Body of pancreas (tissue), 4 donors: ENCODE results near the gene HAUS1. TPM values are rescaled to one million over a fixed set of nuclear protein-coding genes. Genes with fewer than 3 reads are reported as not detected.

Experiments used
- ATAC-seq: fragments of 150-250 bp; one replicate; pipeline ENCODE4 v1.9.1; 2016
- DNase-seq, 4 donors: peaks; one replicate each; pipeline ENCODE4 v3.0.0-alpha.2; 2019
- H3K27ac ChIP-seq, 4 donors: fragments of 200-600 bp; sonication (generic); 1 replicate in 3 of 4; 2 replicates in 1 of 4; pipeline versions ENCODE4 v1.5.1 to v1.6.1; 2016 to 2019; ENCODE audit warnings: mild to moderate bottlenecking in 1 of 4, mixed read lengths in 1 of 4, moderate library complexity in 1 of 4
- H3K27me3 ChIP-seq, 2 donors: fragments of 200-600 bp; sonication (generic); one replicate each; pipeline ENCODE4 v1.6.0; 2016; ENCODE audit warnings: mild to moderate bottlenecking in 1 of 2
- H3K36me3 ChIP-seq, 2 donors: fragments of 200-600 bp; sonication (generic); replicated peaks in 1 of 2; 2 replicates each; pipeline ENCODE4 v1.5.1; 2016; ENCODE audit warnings: low read depth in 2 of 2; ENCODE audit not compliant: insufficient read depth in 1 of 2
- H3K4me1 ChIP-seq: fragments of 200-600 bp; sonication (generic); one replicate; pipeline ENCODE4 v1.6.0; 2016
- H3K4me3 ChIP-seq, 2 donors: fragments of 200-600 bp; sonication (generic); 1 replicate in 1 of 2; 2 replicates in 1 of 2; pipeline ENCODE4 v1.5.1; 2016 to 2019
- H3K9me3 ChIP-seq, 3 donors: fragments of 200-600 bp; sonication (generic); 1 replicate in 2 of 3; 2 replicates in 1 of 3; pipeline ENCODE4 v1.5.1; 2016
- POLR2A ChIP-seq, 3 donors: fragments of 450-650 bp; IDR thresholded peaks; one replicate each; pipeline ENCODE4 v1.6.1; 2016; ENCODE audit warnings: antibody characterized with exemption in 3 of 3, mild to moderate bottlenecking in 2 of 3
- WGBS, 2 donors: methylation state at CpG; one replicate each; pipeline ENCODE4 v1.1.5; 2017; 5-methylcytosine and 5-hydroxymethylcytosine counted together
- intact Hi-C: fragments of 100-400 bp; cut with DNase I; formaldehyde crosslinking; loops from one replicate; pipeline ENCODE4 v1.15.1; 2023
- total RNA-seq, 2 donors: library from RNA; depleted of rRNA; stranded (reverse); fragments of >200 nt; gene quantifications; one replicate each; pipeline ENCODE4 v1.1.0, GENCODE V29; 2016
- TF ChIP-seq, protein P1 (sequence below), 7 experiments: fragments of 450-650 bp in 4 of 7; fragments of 200-600 bp in 3 of 7; sonication (generic) in 3 of 7; IDR thresholded peaks; one replicate each; pipeline ENCODE4 v1.5.1; 2016 to 2019; ENCODE audit warnings: antibody characterized with exemption in 7 of 7

HAUS1 gene
- total RNA-seq, 2 donors from 2014 or later = 6.0 to 13.2 TPM

DNA sequence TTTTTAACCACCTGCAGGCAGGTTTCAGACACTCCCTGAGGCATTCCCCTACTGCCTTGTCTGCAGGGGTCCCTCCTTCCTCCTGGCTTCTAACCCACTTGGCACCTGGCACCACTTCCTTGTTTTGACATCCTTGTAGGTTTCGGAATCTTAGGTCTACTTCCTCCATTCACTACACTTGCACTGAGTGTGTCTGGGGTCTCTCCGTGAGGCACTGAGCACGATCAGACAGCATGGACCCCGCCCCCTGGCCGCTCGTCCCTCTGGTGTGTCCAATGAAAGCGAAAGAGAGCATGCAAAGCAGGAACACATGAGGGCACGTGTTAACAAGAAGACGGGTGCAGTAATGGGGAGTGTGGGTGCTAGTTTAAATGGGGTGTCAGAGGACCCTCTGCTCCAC, 63.8 kb downstream of the HAUS1 start:
- intact Hi-C loops = no loop called here
- Histone ChIP-seq H3K9me3 (no peaks in the 10 kb centered on the region), H3K4me3 (no peak overlapping the region), H3K27ac (no peak overlapping the region), H3K27me3 (no peaks in the 10 kb centered on the region), H3K4me1 (peaks cover 1% of the 10 kb centered on the region), H3K36me3 (no peaks in the 10 kb centered on the region)
- DNase-seq = peak in 1 of 4 donors; percentile 10
- WGBS, 2 donors = 45 to 55% methylated on average over 9 of the region's 9 CpGs
- TF ChIP-seq POLR2A (IDR thresholded peaks at IDR 0.05) = no peak
- TF ChIP-seq, protein P1, sequence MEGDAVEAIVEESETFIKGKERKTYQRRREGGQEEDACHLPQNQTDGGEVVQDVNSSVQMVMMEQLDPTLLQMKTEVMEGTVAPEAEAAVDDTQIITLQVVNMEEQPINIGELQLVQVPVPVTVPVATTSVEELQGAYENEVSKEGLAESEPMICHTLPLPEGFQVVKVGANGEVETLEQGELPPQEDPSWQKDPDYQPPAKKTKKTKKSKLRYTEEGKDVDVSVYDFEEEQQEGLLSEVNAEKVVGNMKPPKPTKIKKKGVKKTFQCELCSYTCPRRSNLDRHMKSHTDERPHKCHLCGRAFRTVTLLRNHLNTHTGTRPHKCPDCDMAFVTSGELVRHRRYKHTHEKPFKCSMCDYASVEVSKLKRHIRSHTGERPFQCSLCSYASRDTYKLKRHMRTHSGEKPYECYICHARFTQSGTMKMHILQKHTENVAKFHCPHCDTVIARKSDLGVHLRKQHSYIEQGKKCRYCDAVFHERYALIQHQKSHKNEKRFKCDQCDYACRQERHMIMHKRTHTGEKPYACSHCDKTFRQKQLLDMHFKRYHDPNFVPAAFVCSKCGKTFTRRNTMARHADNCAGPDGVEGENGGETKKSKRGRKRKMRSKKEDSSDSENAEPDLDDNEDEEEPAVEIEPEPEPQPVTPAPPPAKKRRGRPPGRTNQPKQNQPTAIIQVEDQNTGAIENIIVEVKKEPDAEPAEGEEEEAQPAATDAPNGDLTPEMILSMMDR (IDR thresholded peaks at IDR 0.05) = no peak
- no peak for ATAC-seq

DNA sequence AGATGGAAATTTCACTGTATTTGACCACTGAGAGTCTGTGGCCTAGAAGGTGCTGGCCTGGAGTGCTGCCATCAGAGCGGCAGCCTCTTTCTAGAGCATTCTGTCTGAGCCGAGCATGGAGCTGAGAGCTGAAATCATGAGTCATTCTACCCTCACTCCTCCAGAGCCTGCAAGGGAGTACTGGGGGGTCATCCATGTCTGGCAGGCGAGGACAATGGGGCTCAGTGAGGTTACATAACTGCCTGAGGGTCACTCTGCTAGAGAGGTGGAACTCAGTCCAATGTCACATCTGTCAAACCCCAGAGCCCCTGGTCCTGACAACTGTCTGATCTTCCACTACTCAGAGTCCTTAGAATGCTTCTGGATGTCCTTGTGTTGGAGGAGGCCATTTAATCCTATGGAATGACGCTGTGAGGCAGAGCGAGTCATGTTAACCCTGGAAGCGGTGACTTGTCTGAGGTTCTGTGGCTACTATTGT, 65.3 kb downstream of the HAUS1 start:
- 77 to 92% methylated on average over 5 to 6 of the region's 6 CpGs for WGBS, 2 donors
- Histone ChIP-seq H3K4me1 (peaks cover 5% of the 10 kb centered on the region), H3K27ac (no peak overlapping the region), H3K9me3 (no peaks in the 10 kb centered on the region), H3K27me3 (no peaks in the 10 kb centered on the region), H3K36me3 (no peaks in the 10 kb centered on the region), H3K4me3 (no peak overlapping the region)
- no peak for DNase-seq
- ATAC-seq = no peak
- intact Hi-C loops = no loop called here
- TF ChIP-seq POLR2A (IDR thresholded peaks at IDR 0.05) = no peak

DNA sequence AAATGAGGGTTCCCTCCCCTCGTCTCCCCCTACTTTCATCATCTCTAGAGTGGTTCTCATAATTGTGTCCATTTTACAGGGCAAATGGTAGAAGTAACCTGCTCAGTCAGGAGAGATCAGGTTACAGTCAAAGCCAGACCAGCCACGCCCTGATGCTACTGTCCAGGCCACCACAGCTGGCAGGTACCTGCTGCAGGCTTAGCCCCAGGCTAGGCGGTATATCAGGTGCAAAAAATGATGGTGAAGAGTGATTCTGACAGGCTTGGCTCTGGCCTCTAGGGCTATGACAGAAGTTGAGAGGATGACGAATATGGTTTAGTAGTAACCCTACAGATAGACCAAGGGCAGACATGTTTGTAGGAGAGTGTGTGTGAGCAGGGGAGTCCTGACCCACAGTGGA, 67.1 kb downstream of the HAUS1 start:
- intact Hi-C loops = loop anchor here (10.0 kb wide), 1 partner anchor 67 kb away; the partner anchor contains the start of gene HAUS1
- H3K4me3 ChIP-seq = no peak overlapping the region
- no peaks in the 10 kb centered on the region for H3K27me3 ChIP-seq
- no peak for DNase-seq
- 75 to 76% methylated on average over 4 of the region's 4 CpGs for WGBS, 2 donors
- H3K9me3 ChIP-seq = no peaks in the 10 kb centered on the region
- H3K36me3 ChIP-seq = no peaks in the 10 kb centered on the region
- H3K27ac ChIP-seq = no peak overlapping the region
- TF ChIP-seq, protein P1 (IDR thresholded peaks at IDR 0.05) = no peak
- no peak for TF ChIP-seq POLR2A (IDR thresholded peaks at IDR 0.05)
- ATAC-seq = no peak
- peaks cover 18% of the 10 kb centered on the region for H3K4me1 ChIP-seq

DNA sequence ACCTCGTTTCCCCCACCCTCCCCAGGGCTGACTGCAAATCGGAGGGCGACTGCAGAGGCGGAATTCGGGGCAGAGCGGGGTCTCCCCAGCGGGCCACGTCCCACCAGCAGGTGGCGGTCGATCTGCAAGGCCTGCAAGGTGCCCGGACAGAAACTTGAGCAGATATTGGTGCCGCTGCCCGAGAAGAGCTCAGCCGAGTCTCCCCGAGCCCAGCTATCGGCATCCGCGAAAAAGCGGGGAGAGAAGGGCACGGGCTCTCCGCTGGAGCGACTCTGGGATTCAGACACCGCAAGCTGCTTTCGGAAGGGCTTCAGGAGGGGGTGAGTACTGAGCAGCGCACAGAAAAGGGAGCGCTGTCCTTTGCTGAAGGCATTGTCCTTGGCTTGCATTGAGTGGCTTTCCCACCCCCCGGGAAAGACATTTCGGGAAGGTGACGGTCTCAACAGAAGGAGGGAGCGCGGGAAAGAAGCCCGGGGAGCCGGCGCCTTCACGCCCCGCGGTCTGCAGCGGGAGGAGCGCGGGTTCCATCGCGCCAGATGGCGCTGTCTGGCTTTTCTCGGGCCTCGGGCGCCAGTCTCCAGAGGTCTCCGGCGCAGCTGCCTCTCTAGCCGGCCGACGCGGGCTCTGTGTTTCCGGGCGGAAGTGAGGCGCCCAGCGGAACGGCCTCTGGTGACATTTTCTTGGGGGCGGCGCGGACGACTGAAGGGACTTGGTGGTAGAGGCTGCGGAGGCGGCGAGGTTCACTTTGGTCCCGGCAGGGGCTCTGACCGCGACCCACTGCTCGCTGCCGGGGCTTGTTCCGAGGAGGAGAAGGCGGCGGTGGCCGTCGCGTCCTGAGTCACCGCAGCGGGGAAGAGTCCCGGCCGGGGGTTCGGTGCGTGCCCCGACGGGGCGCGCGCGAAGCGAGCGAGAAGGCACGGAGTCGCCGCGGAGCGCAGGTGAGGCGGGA, 69.5 kb downstream of the HAUS1 start:
- TF ChIP-seq POLR2A (IDR thresholded peaks at IDR 0.05) = peak; percentile 46 to 84 (median 82)
- TF ChIP-seq, protein P1 (IDR thresholded peaks at IDR 0.05) = peak; percentile 77 to 88 (median 82)
- intact Hi-C loops = loop anchor here (10.0 kb wide), 1 partner anchor 69 kb away; the partner anchor contains the start of gene HAUS1
- WGBS, 2 donors = 0 to 1% methylated on average over 11 to 88 of the region's 95 CpGs
- peak; percentile 96 for ATAC-seq
- Histone ChIP-seq H3K4me1 (peaks cover 25% of the 10 kb centered on the region), H3K4me3 (peak overlapping the region; percentile 69 to 94), H3K27me3 (no peaks in the 10 kb centered on the region), H3K9me3 (no peaks in the 10 kb centered on the region), H3K27ac (peak overlapping the region; percentile 78 to 91 (median 88)), H3K36me3 (no peaks in the 10 kb centered on the region)
- DNase-seq = peak; percentile 90 to 94 (median 92)

DNA sequence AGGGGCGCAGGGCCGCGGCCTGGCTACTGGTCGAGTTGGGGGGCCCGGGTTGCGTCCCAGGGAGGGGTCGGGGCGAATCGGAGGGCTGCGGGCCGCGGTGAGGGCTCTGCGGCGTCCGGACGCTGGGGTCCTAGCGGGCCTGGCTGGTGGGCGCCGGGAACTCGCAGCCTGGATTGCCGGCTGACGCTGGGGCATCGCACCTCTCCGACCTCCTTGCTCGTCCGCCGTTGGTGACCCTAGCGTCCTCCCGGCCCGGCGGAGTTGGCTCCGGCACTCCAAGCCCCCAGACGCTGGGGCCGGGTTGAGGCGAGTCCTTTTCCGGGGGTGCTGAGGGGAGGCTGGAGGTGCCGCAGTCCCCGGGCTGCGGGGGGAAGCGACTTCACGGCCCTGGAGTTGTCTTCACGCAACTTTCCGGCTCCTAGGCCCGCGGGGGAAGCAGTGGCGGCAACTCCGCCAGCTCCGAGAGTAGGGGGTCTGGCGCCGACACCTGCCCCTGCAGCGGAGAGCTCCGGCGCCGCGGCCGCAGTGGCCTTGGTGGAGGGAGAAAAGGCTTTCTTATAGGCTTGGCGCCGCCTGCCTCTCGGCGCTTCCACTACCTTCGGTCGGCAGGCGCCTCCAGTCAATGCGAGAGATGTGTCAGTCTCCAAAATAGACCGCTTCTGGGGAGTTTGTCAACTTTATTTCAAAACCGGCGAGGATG, 70.3 kb downstream of the HAUS1 start:
- WGBS, 2 donors = 0% methylated on average over 5 to 58 of the region's 67 CpGs
- ATAC-seq = no peak
- H3K36me3 ChIP-seq = no peaks in the 10 kb centered on the region

More for the DNA sequence above, 70.3 kb downstream of the HAUS1 start:
- Histone ChIP-seq H3K4me3 (peak overlapping the region; percentile 69 to 94), H3K9me3 (no peaks in the 10 kb centered on the region), H3K27me3 (no peaks in the 10 kb centered on the region), H3K27ac (peak overlapping the region; percentile 46 to 91 (median 88)), H3K4me1 (peaks cover 25% of the 10 kb centered on the region)
- intact Hi-C loops = loop anchor here (10.0 kb wide), 1 partner anchor 70 kb away; the partner anchor contains the start of gene HAUS1
- peak; percentile 12 to 34 (median 16) for DNase-seq
- TF ChIP-seq POLR2A (IDR thresholded peaks at IDR 0.05) = no peak
- TF ChIP-seq, protein P1 (IDR thresholded peaks at IDR 0.05) = no peak
